ENCODE results near the gene ATCAY.

GRCh38 chr19:3932931-3933810, 52.7 kb downstream of the ATCAY start, which contains the start of gene NMRK2:
- TF ChIP-seq POLR2A (IDR thresholded peaks at IDR 0.05) (no peak), CTCF (IDR thresholded peaks at IDR 0.05) (no peak)
